DMS53 treated with DMSO at 0.1 percent for 48 hours (cell line): ENCODE results near the gene DPP10.
A peak's percentile ranks its signal among the peaks of the same experiment; 100 is the strongest.

Experiments used
- DNase-seq: peaks from one replicate; lab custom pipeline; 2025; ENCODE audit not compliant: unreplicated experiment; lab: John Stamatoyannopoulos, UW

The DPP10 gene

DNA sequence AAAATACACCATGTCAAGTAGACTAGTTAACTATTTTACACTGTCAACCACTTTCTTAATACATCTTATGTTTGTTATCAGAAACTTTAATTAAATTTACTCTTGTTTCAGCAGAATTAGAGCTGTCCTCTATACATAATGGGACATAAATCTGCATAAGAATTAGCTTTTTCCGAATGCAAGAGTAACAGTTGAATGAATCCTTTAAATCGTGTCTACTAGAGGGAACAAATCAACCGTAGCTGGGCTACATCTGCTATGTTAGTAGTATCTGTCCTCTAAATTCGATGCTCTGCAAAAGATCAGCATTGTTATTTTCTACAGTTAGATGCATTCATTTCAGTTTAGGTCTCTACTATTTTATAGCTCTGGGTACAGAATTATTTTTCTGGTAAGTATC is 1090.6 kb downstream of the DPP10 start:
- DNase-seq: no peak

DNA sequence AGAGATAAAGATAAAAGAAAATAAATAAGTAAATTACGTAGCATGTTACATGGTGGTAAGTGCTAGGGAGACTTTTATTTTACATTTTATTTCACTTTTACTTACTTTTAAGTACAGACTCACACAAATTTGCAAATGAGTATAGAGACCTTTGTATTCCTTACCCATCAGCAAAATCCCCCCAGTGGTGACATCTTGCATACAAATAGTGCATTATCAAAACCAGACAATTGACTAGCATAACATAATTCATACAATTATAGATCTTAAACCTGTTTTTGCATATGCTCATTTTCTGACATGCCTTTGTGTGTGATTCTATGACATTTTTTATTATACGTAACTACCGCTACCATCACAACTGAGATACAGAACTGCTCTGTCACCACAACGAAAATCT is 1099.4 kb downstream of the DPP10 start:
- no peak for DNase-seq

DNA sequence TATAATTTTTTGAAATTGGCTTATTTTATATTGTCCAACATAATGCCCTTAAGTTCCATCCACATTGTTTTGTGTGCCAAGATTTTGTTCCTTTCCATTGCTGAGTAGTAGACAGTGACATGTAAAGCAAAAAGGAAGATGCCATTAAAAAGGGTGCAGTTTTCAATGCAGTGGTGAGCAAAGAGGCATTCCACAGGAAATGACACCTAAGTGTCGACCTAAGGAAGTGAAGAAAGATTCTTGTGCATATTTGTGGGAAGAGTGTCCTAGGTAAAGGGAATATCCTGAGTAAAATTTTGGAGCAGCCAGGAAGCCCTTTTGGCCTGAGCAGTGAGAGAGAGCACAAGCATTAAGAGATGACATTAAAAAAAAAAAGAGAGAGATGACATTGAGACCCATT is 1099.9 kb downstream of the DPP10 start:
- DNase-seq: no peak

DNA sequence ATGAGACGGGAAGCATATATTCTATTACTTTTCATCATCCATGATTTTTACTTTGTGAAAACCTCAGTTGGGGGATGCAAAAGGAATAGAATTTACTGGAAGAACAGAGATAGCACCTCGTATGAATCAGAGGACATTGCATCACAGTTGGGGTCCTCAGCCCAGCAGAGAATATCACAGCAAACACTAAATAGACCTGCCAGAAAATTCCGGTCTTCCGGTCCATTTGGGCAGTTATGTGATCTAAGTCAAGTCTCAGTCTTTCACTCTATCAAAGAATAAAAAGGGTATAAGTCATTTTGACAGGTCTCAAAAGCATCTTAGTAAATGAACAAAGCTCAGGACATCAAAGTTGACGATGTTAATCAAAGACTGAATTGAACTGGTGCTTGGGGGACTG is 1100.6 kb downstream of the DPP10 start:
- DNase-seq: no peak

DNA sequence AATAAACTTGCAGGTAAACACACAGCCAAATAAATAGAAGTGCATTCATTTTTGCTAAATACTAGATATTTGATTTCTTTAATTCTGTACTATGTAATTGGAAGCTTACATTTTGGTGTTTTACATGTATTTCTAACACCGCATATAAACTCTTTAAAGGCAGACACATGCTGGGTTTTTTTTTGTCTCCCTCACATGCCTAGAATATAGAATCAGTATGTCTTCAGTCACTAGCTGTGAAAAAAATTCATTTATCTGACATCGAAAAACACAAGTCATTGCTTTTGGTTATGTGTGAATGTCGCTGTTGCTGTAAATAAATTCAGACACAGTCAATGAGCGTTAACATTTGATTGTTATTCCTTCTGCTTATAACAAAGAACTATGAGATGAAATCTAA is 1101.0 kb downstream of the DPP10 start:
- DNase-seq: no peak

DNA sequence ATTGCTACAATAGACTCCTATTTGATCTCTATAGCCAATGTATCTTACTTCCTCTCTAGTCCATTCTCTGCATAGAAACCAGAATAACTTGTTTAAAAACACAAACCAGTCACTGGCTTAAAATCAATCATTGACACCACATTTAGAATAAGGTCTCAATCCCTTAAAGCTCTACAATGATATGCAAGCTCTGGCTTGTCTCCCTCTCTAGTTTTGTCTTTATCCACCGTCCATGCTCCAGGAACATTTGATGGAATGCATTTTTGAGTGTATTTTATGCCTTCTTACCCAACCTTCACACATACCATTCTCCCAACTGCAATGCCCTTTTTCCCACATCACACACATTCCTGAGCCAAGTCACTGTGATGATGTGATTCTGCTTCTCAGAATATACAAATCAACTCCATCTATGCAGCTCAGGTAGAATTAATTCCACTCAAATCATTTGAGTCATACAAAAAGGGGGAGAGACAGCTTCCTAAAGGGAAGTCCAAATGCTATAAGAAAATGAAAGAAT is 1107.2 kb downstream of the DPP10 start:
- DNase-seq: no peak

DNA sequence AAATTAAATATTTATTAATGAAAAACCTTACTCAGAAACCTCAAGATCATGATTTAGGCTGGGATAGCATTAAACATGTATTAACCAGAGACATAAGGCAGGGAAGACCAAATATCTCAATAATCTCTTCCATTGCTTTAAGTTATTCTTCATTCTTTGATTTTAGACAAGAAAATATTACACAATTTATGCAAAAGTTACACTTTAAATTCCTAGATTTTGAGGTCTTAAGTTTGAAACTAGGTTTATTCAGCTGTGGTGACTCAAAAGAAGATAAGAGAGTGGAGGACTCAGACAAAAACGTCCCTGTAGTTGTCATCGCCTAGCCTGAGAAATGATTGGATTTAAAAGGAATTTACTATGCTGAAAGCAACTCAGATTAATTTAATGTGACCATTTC is 1110.3 kb downstream of the DPP10 start:
- DNase-seq: no peak

DNA sequence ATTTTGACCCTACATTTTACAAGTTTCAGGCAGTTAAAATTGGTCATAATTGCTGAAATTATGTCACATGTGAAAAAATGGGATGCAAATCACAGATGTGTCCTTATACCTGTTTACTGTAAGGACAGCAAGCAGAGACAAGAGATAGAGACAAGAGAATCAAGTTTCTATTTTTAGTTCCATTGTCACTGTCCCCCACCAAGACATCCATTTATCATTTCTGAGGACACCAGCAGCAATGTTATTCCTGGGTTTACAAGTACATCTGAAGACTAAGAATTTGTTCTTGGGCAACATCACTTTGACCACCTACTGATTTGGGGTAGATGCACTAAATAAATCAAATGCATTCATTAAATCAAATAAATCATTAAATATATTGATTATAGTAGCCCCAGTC is 1111.7 kb downstream of the DPP10 start:
- DNase-seq: no peak

DNA sequence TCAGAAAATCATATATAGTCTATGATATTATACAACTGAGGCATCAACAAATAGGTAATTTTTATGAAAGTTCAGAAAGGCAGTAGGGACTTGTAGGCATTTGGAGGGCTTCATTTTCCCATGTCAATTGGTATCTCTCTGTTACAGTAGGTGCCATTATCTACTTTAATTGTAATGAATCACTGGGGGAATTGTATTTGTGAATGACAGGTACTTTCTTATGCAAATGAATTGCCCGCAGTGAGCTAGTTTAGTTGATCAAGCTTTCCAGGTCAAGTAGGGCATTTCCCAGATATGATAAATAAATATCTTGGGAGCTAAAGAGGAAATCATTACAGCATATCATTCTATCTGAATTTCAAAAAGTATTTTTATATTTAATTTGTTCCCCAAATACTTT is 1116.3 kb downstream of the DPP10 start:
- no peak for DNase-seq

DNA sequence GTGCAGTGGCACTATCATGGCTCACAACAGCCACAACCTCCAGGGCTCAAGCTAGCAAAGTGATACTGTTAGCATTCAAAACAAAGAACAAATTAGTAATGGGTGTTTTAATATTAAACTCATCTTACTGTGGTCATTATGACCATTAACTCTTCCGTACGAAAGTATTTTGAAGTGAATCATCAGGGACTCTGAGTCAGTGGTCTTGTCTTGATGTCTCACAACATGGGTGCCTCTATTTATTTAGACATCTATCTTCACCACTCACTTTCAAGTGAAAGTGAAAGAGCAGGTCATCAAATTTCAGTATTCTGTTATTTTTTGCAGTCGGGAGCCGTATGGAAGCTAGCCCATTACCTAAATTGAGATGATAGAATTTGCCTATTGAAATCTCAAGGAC is 1118.2 kb downstream of the DPP10 start:
- no peak for DNase-seq

DNA sequence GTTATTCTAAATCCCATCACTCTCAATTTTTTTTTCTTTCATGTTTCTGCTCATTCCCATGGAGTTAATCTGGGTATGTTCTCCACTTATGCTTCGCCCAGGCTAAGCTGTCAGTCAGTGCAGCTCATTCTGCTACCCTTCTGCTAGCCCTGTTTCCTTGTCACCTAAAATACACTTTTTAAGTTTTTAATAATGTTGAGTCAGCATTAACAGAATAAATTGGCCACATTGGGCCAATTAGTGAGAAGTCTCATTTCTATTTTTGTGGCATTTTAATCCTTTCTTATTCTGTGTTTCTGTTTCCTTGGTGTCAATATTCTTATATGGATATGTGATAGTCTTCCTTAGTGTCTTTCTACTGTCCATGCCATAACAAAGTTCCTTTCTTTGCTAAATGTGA is 1126.2 kb downstream of the DPP10 start:
- DNase-seq: no peak

DNA sequence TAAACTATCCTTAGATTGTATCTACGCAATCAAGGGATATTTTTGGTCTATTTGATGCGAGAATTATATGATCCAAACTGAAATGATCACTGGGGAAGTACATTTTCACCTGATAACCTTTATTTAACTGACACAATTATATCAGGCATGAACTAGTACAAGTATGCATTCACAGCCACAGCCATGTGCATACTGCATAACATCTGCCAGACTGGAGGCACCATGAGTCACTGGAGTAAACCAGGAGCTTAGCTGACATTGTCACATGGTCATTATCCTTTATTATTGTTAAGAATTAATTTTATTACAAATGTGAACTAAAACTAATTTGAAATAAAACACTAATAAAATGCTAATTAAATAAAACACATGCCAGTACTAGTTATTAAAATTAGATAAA is 1127.1 kb downstream of the DPP10 start:
- DNase-seq: no peak

DNA sequence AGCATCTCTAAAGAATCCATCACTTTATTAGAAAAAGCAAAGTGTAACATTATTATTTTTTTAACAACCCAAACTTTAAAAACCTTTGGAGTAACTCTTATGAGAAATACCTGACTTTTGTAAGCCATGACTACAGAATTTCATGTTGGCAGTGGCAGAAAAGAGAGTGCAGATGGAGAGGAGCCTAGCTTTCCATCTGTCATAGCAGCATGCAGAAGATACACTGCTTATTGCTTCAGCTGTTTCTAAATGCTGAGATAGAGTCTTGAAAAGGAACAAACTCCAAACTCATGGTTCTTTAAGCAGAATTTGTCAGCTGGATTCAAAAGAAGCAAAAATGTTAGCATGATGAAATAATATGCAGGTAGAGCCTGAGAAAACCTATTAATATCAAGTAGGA is 1130.3 kb downstream of the DPP10 start:
- DNase-seq: no peak

DNA sequence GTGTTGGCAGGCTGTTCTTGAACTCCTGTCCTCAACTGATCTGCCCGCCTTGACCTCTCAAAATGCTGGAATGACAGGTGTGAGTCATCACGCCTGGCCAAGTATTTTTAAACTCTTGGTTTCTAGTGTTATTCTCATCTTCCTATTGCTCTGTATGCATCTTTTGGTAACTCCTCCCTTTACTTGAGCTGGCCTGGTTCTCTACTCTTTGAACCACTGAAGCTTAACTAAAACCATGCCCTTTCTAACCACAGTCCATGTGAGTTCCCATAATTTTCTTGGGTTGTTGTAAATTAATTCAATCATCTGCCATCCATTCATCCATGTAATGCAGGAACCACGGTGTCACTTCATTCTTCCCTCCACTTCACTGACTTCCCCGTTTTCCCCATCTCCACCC is 1131.3 kb downstream of the DPP10 start:
- no peak for DNase-seq

DNA sequence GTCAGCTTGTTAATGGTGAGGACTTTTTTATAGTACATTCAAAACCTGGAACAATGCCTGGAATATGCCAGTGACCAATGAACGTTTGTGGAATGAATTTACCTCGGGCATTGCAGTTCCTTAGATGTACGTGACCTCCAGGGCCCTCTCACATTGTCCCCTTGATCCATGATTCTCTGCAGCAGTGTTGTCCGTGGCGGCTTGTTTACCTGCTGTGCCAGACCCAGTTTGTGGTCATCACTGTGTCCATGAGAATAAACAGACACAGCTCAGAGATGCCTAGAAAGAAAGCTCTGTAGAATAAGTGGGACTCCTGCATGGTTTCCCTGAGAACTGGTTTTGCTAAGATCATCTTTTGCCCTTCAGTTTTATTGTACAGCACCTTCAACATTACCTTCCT is 1132.2 kb downstream of the DPP10 start:
- DNase-seq: no peak

DNA sequence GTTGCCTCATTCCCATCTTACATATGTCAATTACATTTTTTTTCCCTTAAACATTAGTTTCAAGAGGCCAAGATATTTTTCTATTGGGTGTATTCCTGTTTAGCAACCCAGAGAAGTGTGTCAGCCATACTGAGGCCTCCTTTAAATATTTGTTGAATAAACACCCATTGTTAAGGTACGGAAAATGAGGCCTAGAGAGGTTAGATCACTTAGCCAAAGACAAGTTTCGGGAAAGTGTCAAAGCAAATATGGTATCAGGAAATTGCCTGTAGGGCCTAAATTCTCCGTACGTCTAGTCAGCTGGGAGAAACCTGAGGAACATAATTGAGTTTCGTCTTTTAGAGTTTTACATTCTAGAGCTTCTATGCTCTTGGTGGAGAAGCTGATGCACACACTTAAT is 1138.3 kb downstream of the DPP10 start:
- DNase-seq: no peak

DNA sequence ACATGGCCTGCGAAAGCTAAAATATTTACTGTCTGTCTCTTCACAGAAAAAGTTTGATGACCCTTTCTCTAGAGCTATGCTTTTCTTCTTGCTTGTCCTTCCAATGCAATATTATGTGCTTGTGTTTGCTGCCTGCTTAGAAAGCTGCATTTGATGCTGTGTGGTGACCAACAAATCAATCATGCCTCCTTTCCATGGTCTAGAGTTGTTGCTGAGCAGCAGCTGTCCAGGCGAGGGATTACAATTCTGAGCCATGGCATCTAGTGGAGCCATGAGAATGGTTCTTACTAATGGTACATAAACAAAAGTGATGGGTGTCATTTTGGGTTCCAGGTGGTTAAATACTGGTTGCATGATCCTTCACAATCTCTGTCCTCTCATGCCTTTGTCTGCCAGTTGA is 1142.1 kb downstream of the DPP10 start:
- DNase-seq: no peak

DNA sequence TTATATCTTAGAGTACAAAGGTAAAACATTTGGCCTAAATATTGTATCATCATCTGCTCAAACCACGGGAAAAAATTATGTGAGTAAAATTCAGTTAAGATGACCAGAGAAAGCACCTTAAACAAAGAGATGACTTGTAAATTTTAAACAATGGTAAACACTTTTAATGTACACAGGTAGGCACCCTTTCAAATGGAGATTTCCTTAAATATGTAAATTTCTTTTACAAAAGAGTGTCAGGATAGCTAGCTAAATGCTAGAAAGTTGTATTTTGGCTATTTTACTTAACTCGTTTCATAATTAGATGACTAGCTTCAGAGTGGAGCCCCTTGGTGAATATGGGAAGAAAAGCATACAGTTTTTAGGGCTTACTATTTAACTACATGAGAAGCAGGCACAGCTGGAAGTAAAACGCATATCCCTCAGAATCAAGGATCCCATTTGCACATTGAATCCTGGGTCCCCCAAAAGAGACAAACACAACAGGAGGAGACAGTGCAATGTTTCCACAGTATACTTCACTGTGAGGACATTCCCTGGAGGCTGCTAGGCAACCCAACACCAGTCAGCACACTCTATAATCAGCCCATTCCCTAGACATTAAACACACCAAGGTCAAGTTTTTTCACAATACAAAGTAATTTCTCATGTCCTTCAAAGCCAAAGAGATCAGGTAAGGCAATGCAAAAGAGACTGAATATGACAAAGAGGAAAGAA is 1154.4 kb downstream of the DPP10 start:
- no peak for DNase-seq

DNA sequence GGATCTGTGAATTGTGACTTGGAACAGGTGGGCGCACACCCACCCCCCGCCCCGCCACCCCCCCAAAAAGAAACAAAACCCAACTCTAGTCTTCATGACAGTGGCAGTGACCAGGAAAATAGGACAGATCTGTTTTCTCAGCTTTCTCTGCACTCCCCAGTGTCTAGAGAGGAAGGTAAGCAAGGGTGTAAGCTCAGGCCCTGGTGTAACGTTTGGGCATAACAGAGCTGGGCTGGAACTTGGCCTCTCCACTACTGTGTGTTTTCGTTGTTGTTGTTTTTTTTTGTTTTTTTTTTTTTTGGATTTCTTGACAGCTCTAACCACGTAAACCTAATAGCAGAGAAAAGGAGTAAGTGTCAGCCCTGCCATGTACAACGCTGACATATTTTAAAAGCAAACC is 1160.8 kb downstream of the DPP10 start:
- DNase-seq: no peak

DNA sequence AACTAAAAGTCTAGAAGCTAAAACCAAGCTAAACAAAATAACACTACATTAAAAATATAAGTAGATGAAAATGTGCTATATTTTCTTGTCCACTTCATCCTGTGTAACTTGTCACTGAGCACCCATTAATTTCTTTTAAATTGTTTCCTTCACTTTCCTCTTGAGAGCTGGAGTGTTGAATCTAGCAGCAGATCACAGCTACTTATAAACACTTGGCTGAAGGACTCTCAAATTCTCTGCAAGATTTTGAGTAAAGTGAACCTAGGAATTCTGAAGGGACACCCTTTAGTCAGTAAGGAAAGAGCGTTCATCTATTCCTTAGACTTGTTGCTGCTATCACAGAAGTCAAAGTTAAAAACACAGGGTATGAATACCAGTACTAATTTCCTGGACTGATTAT is 1163.9 kb downstream of the DPP10 start:
- no peak for DNase-seq

DNA sequence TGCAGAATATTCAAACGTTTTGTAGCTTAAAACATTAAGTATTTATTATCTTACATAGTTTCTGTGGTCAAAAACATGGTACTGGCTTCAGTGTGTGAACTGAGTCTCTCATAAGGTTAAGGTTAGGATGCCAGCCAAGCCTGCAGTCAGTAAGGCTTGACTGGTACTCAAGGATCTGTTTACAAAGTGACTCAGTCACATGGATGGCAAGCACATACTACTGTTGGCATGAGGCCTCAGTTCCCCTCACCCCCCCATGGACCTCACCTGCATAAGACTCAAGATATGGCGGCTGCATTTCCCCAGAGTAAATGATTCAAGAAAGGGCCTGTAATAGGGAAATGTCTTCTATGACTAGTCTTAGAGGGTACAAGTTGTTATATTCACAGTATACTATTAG is 1167.5 kb downstream of the DPP10 start:
- DNase-seq: peak; percentile 83

DNA sequence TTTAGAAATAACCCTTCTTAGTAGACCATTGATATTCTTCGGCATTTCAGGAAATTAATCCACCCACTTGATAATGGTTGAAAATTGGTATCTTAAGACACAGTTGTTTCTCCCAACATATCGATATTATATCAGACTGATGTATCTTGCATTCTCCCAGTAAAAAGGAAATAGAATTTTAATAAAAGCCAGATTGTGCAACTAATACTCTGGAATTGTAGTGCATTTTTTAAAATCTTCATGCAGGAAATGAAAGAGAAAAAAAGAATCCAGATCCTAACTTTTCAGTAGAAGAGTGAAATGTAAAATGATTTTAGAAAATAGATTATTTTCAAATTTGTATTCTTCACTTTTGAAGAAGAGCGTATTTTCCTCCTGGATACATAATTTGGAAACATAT is 1168.4 kb downstream of the DPP10 start:
- no peak for DNase-seq

DNA sequence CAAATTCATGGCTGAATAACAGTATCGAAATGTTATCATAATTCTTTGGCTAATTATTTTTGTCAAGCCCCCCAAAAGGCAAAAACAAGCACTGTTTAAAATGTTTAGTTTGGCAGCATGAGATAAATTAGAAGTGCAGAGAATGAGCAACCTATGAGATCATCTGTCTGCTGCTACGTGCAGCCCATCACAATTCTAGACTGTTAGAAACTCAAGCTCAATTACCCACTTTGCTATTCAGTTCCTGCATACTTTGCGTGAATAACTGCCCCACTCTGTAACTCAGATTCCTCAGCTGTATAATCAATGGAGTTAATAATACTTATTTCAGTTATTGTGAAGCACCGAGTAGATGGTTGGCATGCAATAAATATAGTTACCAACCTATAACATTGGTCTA is 1181.9 kb downstream of the DPP10 start:
- DNase-seq: no peak
